ENCODE measurements around the gene NXPH2. TPM values are rescaled to one million over a fixed set of nuclear protein-coding genes. Genes with fewer than 3 reads are reported as not detected.

The NXPH2 gene
- total RNA-seq, 2 experiments from 2014 or later: not detected

- Histone ChIP-seq H3K27me3 (ENCODE audit: control insufficient read depth in 1 of 2, insufficient read depth in 2 of 2, low read length in 2 of 2) (peaks cover 0 to 3% of the 10 kb centered on the region in 2 experiments), H3K9me3 (ENCODE audit: control insufficient read depth in 1 of 2, insufficient read depth in 1 of 2, low read length in 2 of 2) (no peaks in the 10 kb centered on the region), H3K4me1 (ENCODE audit: insufficient read depth, low read length) (no peaks in the 10 kb centered on the region), H3K27ac (ENCODE audit: low read depth in 1 of 2, low read length in 2 of 2) (no peak overlapping the region), H3K36me3 (ENCODE audit: insufficient read depth, low read length) (no peaks in the 10 kb centered on the region), H3K4me3 (ENCODE audit: low read length) (no peak overlapping the region)
- ATAC-seq (ENCODE audit: poor library complexity) (no peak), DNase-seq (no peak)
- H3K27ac Mint-ChIP-seq: no peak overlapping the region
- H3K4me3 Mint-ChIP-seq: no peak overlapping the region
- H3K4me1 Mint-ChIP-seq (ENCODE audit: low read depth): no peaks in the 10 kb centered on the region
- TF ChIP-seq, protein P1, sequence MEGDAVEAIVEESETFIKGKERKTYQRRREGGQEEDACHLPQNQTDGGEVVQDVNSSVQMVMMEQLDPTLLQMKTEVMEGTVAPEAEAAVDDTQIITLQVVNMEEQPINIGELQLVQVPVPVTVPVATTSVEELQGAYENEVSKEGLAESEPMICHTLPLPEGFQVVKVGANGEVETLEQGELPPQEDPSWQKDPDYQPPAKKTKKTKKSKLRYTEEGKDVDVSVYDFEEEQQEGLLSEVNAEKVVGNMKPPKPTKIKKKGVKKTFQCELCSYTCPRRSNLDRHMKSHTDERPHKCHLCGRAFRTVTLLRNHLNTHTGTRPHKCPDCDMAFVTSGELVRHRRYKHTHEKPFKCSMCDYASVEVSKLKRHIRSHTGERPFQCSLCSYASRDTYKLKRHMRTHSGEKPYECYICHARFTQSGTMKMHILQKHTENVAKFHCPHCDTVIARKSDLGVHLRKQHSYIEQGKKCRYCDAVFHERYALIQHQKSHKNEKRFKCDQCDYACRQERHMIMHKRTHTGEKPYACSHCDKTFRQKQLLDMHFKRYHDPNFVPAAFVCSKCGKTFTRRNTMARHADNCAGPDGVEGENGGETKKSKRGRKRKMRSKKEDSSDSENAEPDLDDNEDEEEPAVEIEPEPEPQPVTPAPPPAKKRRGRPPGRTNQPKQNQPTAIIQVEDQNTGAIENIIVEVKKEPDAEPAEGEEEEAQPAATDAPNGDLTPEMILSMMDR (IDR thresholded peaks at IDR 0.05): no peak
- H3K27me3 Mint-ChIP-seq: peaks cover 9% of the 10 kb centered on the region
- H3K9me3 Mint-ChIP-seq: no peaks in the 10 kb centered on the region
- no peaks in the 10 kb centered on the region for H3K36me3 Mint-ChIP-seq (ENCODE audit: low read depth)
- ChIA-PET CTCF (no interaction called here), POLR2A (no interaction called here)
- intact Hi-C loops (cut with DNase I, micrococcal nuclease): no loop called here
Measured at GRCh38 chr2:138766464-138766863, 13.7 kb downstream of the NXPH2 start.

GRCh38 chr2:138763971-138764370 lies 16.2 kb downstream of the NXPH2 start:
- no peaks in the 10 kb centered on the region for H3K4me1 ChIP-seq (ENCODE audit: insufficient read depth, low read length)
- CTCF ChIA-PET: no interaction called here
- no peak overlapping the region for H3K27ac ChIP-seq (ENCODE audit: low read depth in 1 of 2, low read length in 2 of 2)
- H3K9me3 ChIP-seq (ENCODE audit: control insufficient read depth in 1 of 2, insufficient read depth in 1 of 2, low read length in 2 of 2): no peaks in the 10 kb centered on the region
- POLR2A ChIA-PET: no interaction called here
- Mint-ChIP-seq H3K4me1 (ENCODE audit: low read depth) (no peaks in the 10 kb centered on the region), H3K9me3 (no peaks in the 10 kb centered on the region), H3K27ac (no peak overlapping the region), H3K4me3 (no peak overlapping the region), H3K36me3 (ENCODE audit: low read depth) (no peaks in the 10 kb centered on the region), H3K27me3 (peaks cover 15% of the 10 kb centered on the region)
- DNase-seq (no peak), ATAC-seq (ENCODE audit: poor library complexity) (no peak)
- H3K4me3 ChIP-seq (ENCODE audit: low read length): no peak overlapping the region
- intact Hi-C loops (cut with DNase I, micrococcal nuclease): no loop called here
- H3K27me3 ChIP-seq (ENCODE audit: control insufficient read depth in 1 of 2, insufficient read depth in 2 of 2, low read length in 2 of 2): peaks cover 0 to 3% of the 10 kb centered on the region in 2 experiments
- no peaks in the 10 kb centered on the region for H3K36me3 ChIP-seq (ENCODE audit: insufficient read depth, low read length)
- TF ChIP-seq, protein P1 (IDR thresholded peaks at IDR 0.05): no peak

GRCh38 chr2:138762533-138762932 lies 17.7 kb downstream of the NXPH2 start:
- CTCF ChIA-PET: no interaction called here
- H3K36me3 Mint-ChIP-seq (ENCODE audit: low read depth): no peaks in the 10 kb centered on the region

More at GRCh38 chr2:138762533-138762932, 17.7 kb downstream of the NXPH2 start:
- H3K4me3 Mint-ChIP-seq: no peak overlapping the region
- no peak overlapping the region for H3K27ac Mint-ChIP-seq
- peaks cover 11% of the 10 kb centered on the region for H3K27me3 Mint-ChIP-seq
- no peaks in the 10 kb centered on the region for H3K36me3 ChIP-seq (ENCODE audit: insufficient read depth, low read length)
- POLR2A ChIA-PET: no interaction called here
- ATAC-seq (ENCODE audit: poor library complexity) (no peak), DNase-seq (no peak)
- H3K9me3 ChIP-seq (ENCODE audit: control insufficient read depth in 1 of 2, insufficient read depth in 1 of 2, low read length in 2 of 2): no peaks in the 10 kb centered on the region
- H3K9me3 Mint-ChIP-seq: no peaks in the 10 kb centered on the region
- no peak overlapping the region for H3K4me3 ChIP-seq (ENCODE audit: low read length)
- H3K27me3 ChIP-seq (ENCODE audit: control insufficient read depth in 1 of 2, insufficient read depth in 2 of 2, low read length in 2 of 2): no peaks in the 10 kb centered on the region
- intact Hi-C loops (cut with DNase I, micrococcal nuclease): no loop called here
- H3K4me1 ChIP-seq (ENCODE audit: insufficient read depth, low read length): no peaks in the 10 kb centered on the region
- TF ChIP-seq, protein P1 (IDR thresholded peaks at IDR 0.05): no peak
- H3K27ac ChIP-seq (ENCODE audit: low read depth in 1 of 2, low read length in 2 of 2): no peak overlapping the region
- H3K4me1 Mint-ChIP-seq (ENCODE audit: low read depth): no peaks in the 10 kb centered on the region
